Erythroblast (primary cell): ENCODE measurements around the gene MTOR.
A peak's percentile ranks its signal among the peaks of the same experiment; 100 is the strongest.
"Not testable (repeated sequence)": the region's sequence is repeated elsewhere in the genome, so short reads cannot be mapped to it uniquely, and the experiment has no call there.

ENCODE experiments used
- DNase-seq, 2 experiments: peaks; one replicate each; lab custom pipeline; 2025; lab: John Stamatoyannopoulos, UW
- GATA1 ChIP-seq: IDR thresholded peaks from 2 replicates; pipeline ENCODE4 v1.6.1; 2011; ENCODE audit warnings: low read depth, mild to moderate bottlenecking, control low read depth, low read length, moderate library complexity
- POLR2A ChIP-seq: IDR thresholded peaks from 2 replicates; pipeline ENCODE4 v1.6.1; 2011; ENCODE audit warnings: mild to moderate bottlenecking, low read length

Gene MTOR

GRCh38 chr1:11130406-11130805 lies 131.9 kb downstream of the MTOR start:
- TF ChIP-seq POLR2A = no peak
- TF ChIP-seq GATA1 = no peak
- DNase-seq = no peak

- no peak for DNase-seq
- TF ChIP-seq POLR2A = no peak
- TF ChIP-seq GATA1 = no peak
These were observed 132.5 kb downstream of the MTOR start for GRCh38 chr1:11129649-11130390.

- TF ChIP-seq GATA1 = no peak
- no peak for TF ChIP-seq POLR2A
- DNase-seq = no peak
These were observed 135.8 kb downstream of the MTOR start for GRCh38 chr1:11126569-11126968.

GRCh38 chr1:11125931-11126330 lies 136.4 kb downstream of the MTOR start:
- TF ChIP-seq POLR2A = no peak
- no peak for DNase-seq

GRCh38 chr1:11124965-11125364 lies 137.4 kb downstream of the MTOR start:
- no peak for DNase-seq
- TF ChIP-seq GATA1 = no peak
- no peak for TF ChIP-seq POLR2A

GRCh38 chr1:11116318-11116717 lies 146.0 kb downstream of the MTOR start:
- TF ChIP-seq GATA1 (no peak), POLR2A (no peak)
- no peak for DNase-seq

- DNase-seq = no peak
- no peak for TF ChIP-seq POLR2A
- TF ChIP-seq GATA1 = no peak
These were observed 147.4 kb downstream of the MTOR start for GRCh38 chr1:11114966-11115365.

- no peak for DNase-seq
- TF ChIP-seq POLR2A (no peak), GATA1 (no peak)
These were observed 153.1 kb downstream of the MTOR start for GRCh38 chr1:11109047-11109760.

- no peak for DNase-seq
- no peak for TF ChIP-seq POLR2A
- TF ChIP-seq GATA1 = no peak
These were observed 154.8 kb downstream of the MTOR start for GRCh38 chr1:11107599-11107998.

GRCh38 chr1:11105586-11105985 lies 156.8 kb downstream of the MTOR start:
- DNase-seq = no peak
- TF ChIP-seq POLR2A (no peak), GATA1 (no peak)

GRCh38 chr1:11101347-11101746 lies 161.0 kb downstream of the MTOR start:
- TF ChIP-seq POLR2A = no peak
- no peak for TF ChIP-seq GATA1
- no peak for DNase-seq

- DNase-seq = not testable (repeated sequence)
These were observed 161.5 kb downstream of the MTOR start for GRCh38 chr1:11100806-11101205.

- no peak for TF ChIP-seq GATA1
- no peak for TF ChIP-seq POLR2A
- no peak for DNase-seq
These were observed 162.2 kb downstream of the MTOR start for GRCh38 chr1:11100149-11100493.

GRCh38 chr1:11099310-11100148 lies 162.8 kb downstream of the MTOR start, which contains the start of gene EXOSC10:
EXOSC10 (minus strand) TSS chr1:11099869; CDS start chr1:11099831, 38 bp downstream.
- no peak for TF ChIP-seq GATA1
- TF ChIP-seq POLR2A = peak; percentile 75
- peak; percentile 94 to 96 for DNase-seq

GRCh38 chr1:11098931-11099309 lies 163.4 kb downstream of the MTOR start:
- TF ChIP-seq POLR2A = no peak
- TF ChIP-seq GATA1 = no peak
- DNase-seq = peak in 1 of 2 experiments; percentile 34

- not testable (repeated sequence) for DNase-seq
These were observed 178.6 kb downstream of the MTOR start for GRCh38 chr1:11083784-11084183.
